Gastrocnemius medialis (tissue), 4 donors: Measurements from ENCODE around the gene CUX1.

Experiments used
- POLR2A ChIP-seq, 2 donors: fragments of 450-650 bp; IDR thresholded peaks; one replicate each; pipeline ENCODE4 v1.6.1; 2017; ENCODE audit warnings: antibody characterized with exemption in 2 of 2, mild to moderate bottlenecking in 2 of 2, moderate library complexity in 2 of 2
- TF ChIP-seq, protein P1 (sequence below), 5 experiments: fragments of 450-650 bp in 3 of 5; fragments of 200-600 bp in 2 of 5; sonication (generic) in 2 of 5; IDR thresholded peaks in 4 of 5; conservative IDR thresholded peaks in 1 of 5; 1 replicate in 4 of 5; 2 replicates in 1 of 5; pipeline ENCODE4 v1.5.1; 2016 to 2019; ENCODE audit warnings: antibody characterized with exemption in 5 of 5, mild to moderate bottlenecking in 3 of 5, moderate library complexity in 3 of 5

DNA sequence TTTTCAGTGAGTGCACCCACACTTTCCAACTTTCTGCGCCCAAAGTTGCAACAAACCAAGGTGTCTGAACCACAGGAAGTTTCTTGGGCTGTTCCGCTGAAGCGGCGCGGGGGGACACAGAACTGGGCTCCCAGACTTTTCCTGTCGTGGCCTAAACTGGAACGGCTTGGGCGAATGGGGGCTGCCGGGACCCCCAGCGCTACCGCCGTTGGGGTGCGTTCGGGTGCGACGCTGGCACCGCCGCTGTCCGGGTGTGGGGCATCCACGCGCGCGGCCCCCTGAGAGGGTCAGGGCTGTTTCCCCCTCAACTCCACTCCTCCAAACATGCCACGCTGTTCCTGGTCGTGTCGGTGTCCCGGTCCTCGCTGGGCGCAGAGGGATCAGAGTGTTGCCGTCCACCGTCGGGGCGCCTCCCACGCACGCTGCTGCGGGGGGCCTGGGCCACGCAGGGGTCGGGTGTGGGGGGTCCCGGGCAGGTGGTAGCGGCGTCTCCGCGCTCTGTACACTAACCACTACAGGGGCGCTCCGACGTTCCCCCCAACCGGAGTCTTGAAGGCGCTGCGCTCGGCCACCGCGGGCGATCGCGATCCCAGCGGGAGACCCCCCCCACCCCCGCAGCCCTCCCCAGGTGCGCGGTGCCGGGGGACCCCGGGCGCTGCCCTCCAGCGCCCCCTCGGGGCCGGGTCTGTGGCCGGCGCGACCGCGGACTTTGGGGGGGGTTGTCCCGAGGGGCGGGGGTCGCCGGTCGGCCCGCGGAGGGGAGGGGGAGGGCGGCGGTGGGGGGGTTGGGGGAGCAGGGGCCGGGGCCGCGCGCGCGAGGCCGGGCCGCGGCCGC, 2.2 kb upstream of the CUX1 start:
- TF ChIP-seq, protein P1, sequence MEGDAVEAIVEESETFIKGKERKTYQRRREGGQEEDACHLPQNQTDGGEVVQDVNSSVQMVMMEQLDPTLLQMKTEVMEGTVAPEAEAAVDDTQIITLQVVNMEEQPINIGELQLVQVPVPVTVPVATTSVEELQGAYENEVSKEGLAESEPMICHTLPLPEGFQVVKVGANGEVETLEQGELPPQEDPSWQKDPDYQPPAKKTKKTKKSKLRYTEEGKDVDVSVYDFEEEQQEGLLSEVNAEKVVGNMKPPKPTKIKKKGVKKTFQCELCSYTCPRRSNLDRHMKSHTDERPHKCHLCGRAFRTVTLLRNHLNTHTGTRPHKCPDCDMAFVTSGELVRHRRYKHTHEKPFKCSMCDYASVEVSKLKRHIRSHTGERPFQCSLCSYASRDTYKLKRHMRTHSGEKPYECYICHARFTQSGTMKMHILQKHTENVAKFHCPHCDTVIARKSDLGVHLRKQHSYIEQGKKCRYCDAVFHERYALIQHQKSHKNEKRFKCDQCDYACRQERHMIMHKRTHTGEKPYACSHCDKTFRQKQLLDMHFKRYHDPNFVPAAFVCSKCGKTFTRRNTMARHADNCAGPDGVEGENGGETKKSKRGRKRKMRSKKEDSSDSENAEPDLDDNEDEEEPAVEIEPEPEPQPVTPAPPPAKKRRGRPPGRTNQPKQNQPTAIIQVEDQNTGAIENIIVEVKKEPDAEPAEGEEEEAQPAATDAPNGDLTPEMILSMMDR (IDR thresholded peaks at IDR 0.05 in 4 of 5, conservative IDR thresholded peaks at IDR 0.05 in 1 of 5), result peak in 3 of 5 experiments; percentile 45 to 56 (median 51)
- TF ChIP-seq POLR2A (IDR thresholded peaks at IDR 0.05), result no peak
